Right cardiac atrium (tissue), 5 donors: ENCODE measurements around the gene TMEM176A. TPM values are rescaled to one million over a fixed set of nuclear protein-coding genes. Genes with fewer than 3 reads are reported as not detected.

Source experiments
- ATAC-seq, 2 donors: fragments of 200-7000 bp; cut with Tn5 transposase; one replicate each; pipeline versions ENCODE4 v1.8.0 to v1.9.1; 2020; ENCODE audit warnings: moderate library complexity in 2 of 2, mild to moderate bottlenecking in 1 of 2
- DNase-seq, 3 donors: peaks; one replicate each; pipeline ENCODE4 v3.0.0-alpha.2; 2020
- H3K27ac ChIP-seq: one replicate; pipeline ENCODE4 v1.5.1; 2013; ENCODE audit warnings: mild to moderate bottlenecking, low read length, control low read depth, moderate library complexity
- H3K27me3 ChIP-seq: one replicate; pipeline ENCODE4 v1.6.1; 2013; ENCODE audit not compliant: control insufficient read depth, insufficient read depth
- H3K4me1 ChIP-seq: one replicate; pipeline ENCODE4 v1.6.1; 2013; ENCODE audit warnings: low read length; ENCODE audit not compliant: control insufficient read depth, insufficient read depth
- H3K4me3 ChIP-seq: one replicate; pipeline ENCODE4 v1.5.1; 2013; ENCODE audit warnings: low read length, control low read depth
- H3K9me3 ChIP-seq: one replicate; pipeline ENCODE4 v1.6.1; 2013; ENCODE audit warnings: low read length; ENCODE audit not compliant: control insufficient read depth
- WGBS: extraction: QIAGEN DNeasy Blood & Tissue Kit; methylation state at CpG from one replicate; pipeline ENCODE4 v1.1.7; 2013; 5-methylcytosine and 5-hydroxymethylcytosine counted together
- intact Hi-C, 4 donors: fragments of 100-400 bp; cut with DNase I; formaldehyde crosslinking; loops; one replicate each; pipeline versions ENCODE4 v1.11.0 to v1.14.0; 2022 to 2023
- polyA plus RNA-seq: library from polyadenylated mRNA; stranded (reverse); fragments of 200-250 nt; gene quantifications from one replicate; pipeline ENCODE4 v1.2.3, GENCODE V29; 2013
- total RNA-seq, 4 donors: library from RNA; stranded (reverse); fragmentation: NEBNext Ultra II Directional; extraction: Animal tissue kit (Norgen Biotek cat#: 25700); gene quantifications; one replicate each; pipeline ENCODE4 v1.2.1, GENCODE V29; 2021
- donor health status: healthy with polysubstance abuse.
- donor health status: DM: no; HTN: yes; CAD: no.
- donor health status: DM: no; HTN: no; CAD: no.
- donor health status: DM: no; HTN: yes; CAD: no; lungs with severe emphysema.
- donor health status: DM: yes; HTN: yes; CAD: no.

The TMEM176A gene
- total and polyA plus RNA-seq, 5 donors, result 50.8 to 167 (median 99.0) TPM

GRCh38 chr7:150835019-150835418 is 34.5 kb downstream of the TMEM176A start:
- no peak for DNase-seq
- WGBS, result 35% methylated on average over 1 of the region's 1 CpG
- no peak for ATAC-seq
- H3K27ac ChIP-seq, result no peak overlapping the region
- H3K27me3 ChIP-seq, result no peaks in the 10 kb centered on the region
- no peak overlapping the region for H3K4me3 ChIP-seq
- no peaks in the 10 kb centered on the region for H3K4me1 ChIP-seq
- no peaks in the 10 kb centered on the region for H3K9me3 ChIP-seq
- intact Hi-C loops, result no loop called here

DNA sequence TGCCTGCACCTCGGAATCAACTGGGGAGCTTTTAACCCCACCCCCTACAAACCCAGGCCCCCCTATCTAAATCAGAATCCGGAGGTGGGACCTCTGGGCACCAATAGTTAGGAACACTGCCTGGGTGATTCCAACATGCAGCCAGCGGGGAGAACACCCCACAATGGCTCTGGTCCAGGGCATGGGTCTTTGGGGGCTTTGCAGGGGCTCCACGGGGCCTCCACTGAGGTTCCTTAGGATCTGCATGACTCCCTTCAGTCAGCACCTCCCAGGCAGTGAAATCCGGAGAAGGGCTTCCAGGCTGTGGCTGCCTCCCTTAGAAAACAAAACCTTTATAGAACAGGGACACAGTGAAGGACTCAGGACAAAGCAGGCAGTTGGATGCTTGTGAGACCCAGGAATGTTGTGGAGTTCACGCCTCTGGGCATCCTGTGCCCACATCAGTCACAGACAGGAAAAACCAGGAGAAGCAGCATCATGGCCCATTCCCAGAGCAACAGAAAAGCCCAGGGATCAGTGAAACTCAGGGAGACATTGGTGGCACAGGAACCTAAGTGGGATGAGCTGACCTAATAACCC is 35.2 kb downstream of the TMEM176A start:
- ATAC-seq (no peak), DNase-seq (no peak)
- no peaks in the 10 kb centered on the region for H3K27me3 ChIP-seq
- intact Hi-C loops, result no loop called here
- no peak overlapping the region for H3K4me3 ChIP-seq
- no peak overlapping the region for H3K27ac ChIP-seq
- 73% methylated on average over 6 of the region's 6 CpGs for WGBS
- no peaks in the 10 kb centered on the region for H3K9me3 ChIP-seq
- no peaks in the 10 kb centered on the region for H3K4me1 ChIP-seq

DNA sequence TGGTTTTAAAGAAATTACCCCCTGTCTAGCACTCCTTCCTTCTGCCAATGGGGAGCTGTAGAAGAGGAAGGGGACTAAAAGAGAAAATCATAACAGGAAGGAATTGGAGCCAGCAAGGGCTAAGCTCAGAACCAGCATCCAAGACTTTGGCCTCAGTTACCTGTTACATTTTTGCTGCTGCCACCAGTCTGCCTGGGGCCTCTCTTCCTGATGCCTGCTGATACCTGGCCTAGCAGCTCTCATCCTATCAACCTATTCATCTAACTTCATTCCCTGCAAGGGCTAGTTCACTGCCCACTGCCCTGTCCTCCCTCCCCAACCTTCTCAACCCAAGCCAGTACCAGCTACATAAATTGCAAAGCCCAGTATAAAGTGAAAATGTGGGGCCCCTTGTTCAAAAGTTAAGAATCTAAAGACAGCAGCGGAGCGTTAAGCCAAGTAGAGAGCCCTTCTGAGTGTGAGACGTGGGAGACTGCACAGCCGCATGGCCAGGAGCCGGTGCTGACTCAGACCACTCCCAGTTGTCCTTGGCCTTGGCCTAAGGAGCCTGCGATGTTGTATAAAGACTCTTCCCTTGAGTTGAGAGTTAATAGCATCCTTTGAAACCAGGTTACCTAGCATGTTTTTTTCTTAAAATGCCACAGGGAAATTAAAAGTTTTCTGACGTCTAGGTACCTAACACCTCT is 38.5 kb downstream of the TMEM176A start:
- no peaks in the 10 kb centered on the region for H3K27me3 ChIP-seq
- no peak overlapping the region for H3K27ac ChIP-seq
- 72% methylated on average over 7 of the region's 7 CpGs for WGBS
- intact Hi-C loops, result no loop called here
- H3K9me3 ChIP-seq, result no peaks in the 10 kb centered on the region
- DNase-seq (no peak), ATAC-seq (no peak)
- no peaks in the 10 kb centered on the region for H3K4me1 ChIP-seq
- H3K4me3 ChIP-seq, result no peak overlapping the region

- DNase-seq (no peak), ATAC-seq (no peak)
- intact Hi-C loops, result no loop called here
- no peaks in the 10 kb centered on the region for H3K9me3 ChIP-seq
- no peak overlapping the region for H3K4me3 ChIP-seq
- H3K27me3 ChIP-seq, result no peaks in the 10 kb centered on the region
- 93% methylated on average over 3 of the region's 3 CpGs for WGBS
- H3K27ac ChIP-seq, result no peak overlapping the region
- H3K4me1 ChIP-seq, result no peaks in the 10 kb centered on the region
Observed at GRCh38 chr7:150842018-150842417, 41.4 kb downstream of the TMEM176A start.

- no peak overlapping the region for H3K4me3 ChIP-seq
- no peaks in the 10 kb centered on the region for H3K4me1 ChIP-seq
- DNase-seq, result no peak
- intact Hi-C loops, result no loop called here
- no peaks in the 10 kb centered on the region for H3K27me3 ChIP-seq
- 70% methylated on average over 4 of the region's 4 CpGs for WGBS
- H3K27ac ChIP-seq, result no peak overlapping the region
- H3K9me3 ChIP-seq, result no peaks in the 10 kb centered on the region
- ATAC-seq, result no peak
Observed at GRCh38 chr7:150842716-150843115, 42.1 kb downstream of the TMEM176A start.

DNA sequence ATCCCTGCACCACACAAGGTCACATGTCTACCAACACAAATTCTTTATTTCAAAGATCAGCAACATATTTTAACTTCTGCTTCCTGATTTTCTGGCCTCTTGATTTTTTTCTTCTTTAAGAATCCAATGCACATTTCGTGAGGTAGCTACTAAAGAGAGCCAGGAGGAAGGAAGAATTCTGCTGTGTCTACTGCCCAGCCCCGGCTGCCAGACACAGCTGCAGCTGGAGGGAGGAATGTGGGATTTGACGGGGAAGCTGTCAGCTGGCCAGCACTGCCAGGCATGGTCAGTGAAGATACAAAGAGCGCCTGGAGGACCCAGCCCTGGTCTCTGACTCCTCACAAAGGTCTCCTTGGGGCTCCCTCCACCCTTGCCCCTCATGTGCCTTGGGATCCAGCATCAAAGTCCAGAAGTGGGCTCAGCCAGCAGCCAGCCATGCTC is 44.9 kb downstream of the TMEM176A start:
- no peaks in the 10 kb centered on the region for H3K27me3 ChIP-seq
- no peaks in the 10 kb centered on the region for H3K4me1 ChIP-seq
- 7% methylated on average over 4 of the region's 4 CpGs for WGBS
- no peak overlapping the region for H3K27ac ChIP-seq
- no peak overlapping the region for H3K4me3 ChIP-seq
- peak; percentile 48 to 82 (median 81) for DNase-seq
- ATAC-seq, result peak; percentile 75 to 78
- intact Hi-C loops, result no loop called here
- H3K9me3 ChIP-seq, result no peaks in the 10 kb centered on the region

DNA sequence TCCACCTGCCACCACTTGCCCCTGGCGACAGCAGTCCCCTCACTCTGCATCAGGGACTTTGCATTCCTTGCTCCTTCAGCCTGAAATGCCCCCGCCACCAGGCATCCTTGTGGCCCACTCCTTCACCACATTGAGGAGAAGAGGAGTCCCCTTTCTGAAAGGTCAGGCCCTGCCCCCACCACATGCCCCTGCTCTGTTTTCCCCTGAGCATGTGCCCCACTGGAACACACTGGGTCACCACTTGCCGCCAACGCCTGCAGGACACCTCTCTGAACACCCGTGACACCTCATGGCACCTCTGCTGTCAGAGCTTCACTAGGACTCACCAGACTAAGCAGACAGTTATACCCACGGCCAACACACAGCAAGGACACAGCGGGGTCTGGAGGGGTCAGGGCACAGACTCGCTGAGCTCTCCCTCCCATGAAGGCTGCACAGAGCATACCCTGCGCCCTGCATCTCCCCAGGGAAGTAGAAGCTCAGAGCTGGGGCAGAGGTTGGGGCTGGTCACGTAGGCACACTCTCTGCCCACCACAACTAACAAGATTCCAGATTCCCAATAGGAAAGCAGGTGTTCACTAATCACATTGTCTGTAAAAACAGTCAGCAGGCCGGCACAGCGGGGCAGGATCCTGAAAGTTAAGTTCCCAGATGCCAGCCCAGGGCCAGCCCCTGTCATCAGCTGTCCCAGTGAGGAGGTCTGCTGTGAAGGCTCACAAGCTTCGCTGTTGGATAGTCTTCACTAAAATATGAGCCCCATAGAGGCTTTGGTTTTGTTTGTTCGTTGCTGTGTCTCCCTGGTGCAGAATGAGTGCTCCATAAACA is 45.9 kb downstream of the TMEM176A start:
- no peak for ATAC-seq
- 91% methylated on average over 14 of the region's 14 CpGs for WGBS

DNA sequence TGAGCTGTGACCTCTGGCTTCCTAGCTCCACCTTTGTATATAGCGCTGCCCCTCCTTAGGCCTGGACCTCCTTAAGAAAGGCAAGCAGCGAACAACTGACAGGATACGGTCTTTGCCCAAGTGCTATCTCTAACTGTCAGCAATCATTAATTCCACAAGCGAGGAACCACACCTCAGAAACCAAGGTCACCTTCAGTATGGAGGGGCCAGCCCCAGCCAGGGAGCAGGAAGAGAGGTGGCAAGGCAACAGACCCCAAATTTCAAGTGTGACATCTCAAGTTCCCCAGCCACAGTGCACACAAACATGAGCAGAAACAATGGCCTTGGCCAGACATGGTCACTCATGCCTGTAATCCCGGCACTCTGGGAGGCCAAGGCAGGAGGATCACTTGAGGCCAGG is 47.0 kb downstream of the TMEM176A start:
- H3K9me3 ChIP-seq, result no peaks in the 10 kb centered on the region
- 86% methylated on average over 5 of the region's 5 CpGs for WGBS
- intact Hi-C loops, result no loop called here
- DNase-seq (no peak), ATAC-seq (no peak)
- no peak overlapping the region for H3K27ac ChIP-seq
- H3K4me1 ChIP-seq, result no peaks in the 10 kb centered on the region
- H3K4me3 ChIP-seq, result no peak overlapping the region
- H3K27me3 ChIP-seq, result no peaks in the 10 kb centered on the region

More for the DNA sequence above, 45.9 kb downstream of the TMEM176A start:
- intact Hi-C loops, result no loop called here
- H3K27me3 ChIP-seq, result no peaks in the 10 kb centered on the region
- H3K27ac ChIP-seq, result no peak overlapping the region
- H3K4me3 ChIP-seq, result no peak overlapping the region
- no peaks in the 10 kb centered on the region for H3K4me1 ChIP-seq
- DNase-seq, result no peak
- no peaks in the 10 kb centered on the region for H3K9me3 ChIP-seq

DNA sequence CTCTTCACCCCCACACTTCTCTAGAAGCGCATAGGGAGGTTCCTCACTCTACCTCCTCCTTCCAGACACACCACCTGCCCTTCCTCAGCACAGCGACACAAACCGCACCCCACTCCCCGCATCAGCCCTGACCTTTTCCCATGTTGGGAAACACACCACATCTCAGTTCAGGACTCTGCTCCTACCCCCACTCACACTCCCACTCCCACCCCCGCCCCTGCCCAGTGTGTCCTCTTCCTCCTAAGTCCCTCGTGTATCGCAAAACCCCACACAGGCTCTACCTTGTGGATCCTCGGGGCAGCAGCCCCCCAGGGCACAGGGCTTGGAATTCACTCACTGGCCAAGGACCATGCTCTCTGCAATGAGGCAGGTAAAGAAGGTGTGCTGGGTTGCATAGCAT is 47.5 kb downstream of the TMEM176A start:
- ATAC-seq (no peak), DNase-seq (no peak)
- Histone ChIP-seq H3K4me3 (no peak overlapping the region), H3K4me1 (no peaks in the 10 kb centered on the region), H3K27ac (no peak overlapping the region), H3K27me3 (no peaks in the 10 kb centered on the region), H3K9me3 (no peaks in the 10 kb centered on the region)
- 90% methylated on average over 8 of the region's 8 CpGs for WGBS
- intact Hi-C loops, result no loop called here

DNA sequence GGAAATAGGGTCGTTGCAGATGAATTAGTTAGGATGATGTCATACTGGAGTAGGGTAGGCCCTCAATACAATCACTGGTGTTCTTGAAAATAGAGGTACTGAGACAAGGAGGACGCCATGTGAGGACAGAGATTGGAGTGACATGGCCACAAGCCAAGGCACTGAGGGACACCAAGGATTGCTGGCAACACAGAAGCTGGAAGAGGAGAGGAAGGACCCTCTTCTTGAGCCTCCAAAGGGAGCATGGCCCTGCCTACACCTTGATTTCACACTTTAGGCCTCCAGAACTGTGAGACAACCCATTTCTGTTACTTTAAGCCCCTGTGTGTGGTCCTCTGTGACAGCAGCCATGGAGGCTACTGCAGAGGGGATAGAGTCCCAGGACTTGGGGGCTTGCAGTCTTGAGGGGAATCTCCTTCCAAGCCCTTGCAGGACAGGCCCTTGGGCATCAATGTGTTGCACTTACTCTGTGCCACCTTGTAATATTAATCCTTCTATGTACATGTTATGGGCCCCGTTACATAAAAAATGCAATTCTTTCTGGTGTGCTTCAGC is 48.1 kb downstream of the TMEM176A start:
- WGBS, result 81% methylated on average over 3 of the region's 3 CpGs
- Histone ChIP-seq H3K27me3 (no peaks in the 10 kb centered on the region), H3K27ac (no peak overlapping the region), H3K9me3 (no peaks in the 10 kb centered on the region), H3K4me1 (no peaks in the 10 kb centered on the region), H3K4me3 (no peak overlapping the region)
- ATAC-seq (no peak), DNase-seq (no peak)
- intact Hi-C loops, result no loop called here

DNA sequence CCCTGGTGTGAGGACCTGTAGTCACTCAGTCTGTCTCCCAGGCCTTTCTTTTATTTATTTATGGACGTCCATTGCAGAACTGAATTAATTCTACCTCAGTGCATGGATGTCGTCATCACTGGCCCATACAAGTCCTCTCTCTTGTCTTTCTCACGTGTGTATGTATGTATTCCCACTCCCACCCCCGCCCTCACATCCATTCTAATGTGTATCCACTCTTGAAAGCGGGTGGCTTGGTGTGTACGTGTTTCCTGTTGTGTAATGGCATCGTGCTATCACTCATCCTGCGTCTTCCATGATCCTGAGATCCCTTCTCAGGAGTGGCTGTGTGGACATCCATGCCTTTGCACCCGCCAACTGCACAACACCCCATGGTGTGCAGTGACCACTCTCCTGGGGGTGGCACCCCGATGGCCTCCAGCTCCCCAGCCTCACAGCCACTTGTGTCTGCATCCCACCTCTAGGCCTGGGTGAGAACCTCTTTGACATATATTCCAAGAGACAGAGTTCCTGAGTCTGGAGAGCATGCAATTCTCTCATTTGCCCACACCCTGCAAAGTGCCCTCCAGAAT is 48.7 kb downstream of the TMEM176A start:
- ATAC-seq, result no peak
- Histone ChIP-seq H3K4me1 (no peaks in the 10 kb centered on the region), H3K9me3 (no peaks in the 10 kb centered on the region), H3K27ac (no peak overlapping the region), H3K4me3 (no peak overlapping the region), H3K27me3 (no peaks in the 10 kb centered on the region)
- no peak for DNase-seq
- WGBS, result 83% methylated on average over 10 of the region's 10 CpGs
- intact Hi-C loops, result no loop called here
